OCI-LY1 (cell line): ENCODE measurements around the gene IGFBP5.

Source experiments
- H2AFZ ChIP-seq: fragments of 200-600 bp; sonication (generic), shearing (Covaris generic); 2 replicates; pipeline ENCODE4 v1.6.0; 2014; ENCODE audit warnings: antibody characterized with exemption, mild to moderate bottlenecking, low read length
- H3F3A ChIP-seq: fragments of 200-600 bp; sonication (generic), shearing (Covaris generic); 2 replicates; pipeline ENCODE4 v1.6.0; 2014; ENCODE audit warnings: mild to moderate bottlenecking, antibody characterized with exemption, low read length, moderate library complexity; ENCODE audit not compliant: insufficient read depth
- H3K27ac ChIP-seq: fragments of 200-600 bp; sonication (generic); 2 replicates; pipeline ENCODE4 v1.5.1; 2014; ENCODE audit warnings: low read length, mixed run types, mild to moderate bottlenecking, low read depth; ENCODE audit not compliant: poor library complexity, severe bottlenecking
- H3K27me3 ChIP-seq: fragments of 200-600 bp; sonication (generic); 2 replicates; pipeline ENCODE4 v1.6.0; 2014; ENCODE audit warnings: antibody characterized with exemption, mild to moderate bottlenecking, low read length, moderate library complexity; ENCODE audit not compliant: insufficient read depth
- H3K36me3 ChIP-seq: fragments of 200-600 bp; sonication (generic); 2 replicates; pipeline ENCODE4 v1.6.1; 2014; ENCODE audit warnings: mild to moderate bottlenecking, antibody characterized with exemption, low read length, moderate library complexity, mixed read lengths; ENCODE audit not compliant: insufficient read depth
- H3K4me1 ChIP-seq: fragments of 200-600 bp; sonication (generic); 2 replicates; pipeline ENCODE4 v1.5.1; 2014; ENCODE audit warnings: mild to moderate bottlenecking, low read length, moderate library complexity; ENCODE audit not compliant: insufficient read depth, severe bottlenecking
- H3K4me2 ChIP-seq: fragments of 200-600 bp; sonication (generic), shearing (Covaris generic); 2 replicates; pipeline ENCODE4 v1.6.1; 2014; ENCODE audit warnings: low read length
- H3K4me3 ChIP-seq: fragments of 200-600 bp; sonication (generic); 2 replicates; pipeline ENCODE4 v1.5.1; 2014; ENCODE audit warnings: low read length, low read depth, mild to moderate bottlenecking, mixed read lengths; ENCODE audit not compliant: poor library complexity, severe bottlenecking
- H3K79me2 ChIP-seq: fragments of 200-600 bp; shearing (Covaris generic); 2 replicates; pipeline ENCODE4 v1.6.1; 2016; ENCODE audit warnings: mixed run types, low read length, mixed read lengths; ENCODE audit not compliant: insufficient read depth
- H3K9ac ChIP-seq: fragments of 200-600 bp; sonication (generic), shearing (Covaris generic); 2 replicates; pipeline ENCODE4 v1.6.1; 2014; ENCODE audit warnings: mild to moderate bottlenecking, low read length, mixed read lengths
- H3K9me2 ChIP-seq: fragments of 200-600 bp; sonication (generic), shearing (Covaris generic); 2 replicates; pipeline ENCODE4 v1.6.1; 2014; ENCODE audit warnings: low read depth, mild to moderate bottlenecking, low read length, mixed read lengths
- H3K9me3 ChIP-seq: fragments of 200-600 bp; shearing (Covaris generic); 2 replicates; pipeline ENCODE4 v1.6.1; 2014; ENCODE audit warnings: low read length, mixed read lengths
- H4K20me1 ChIP-seq: fragments of 200-600 bp; sonication (generic), shearing (Covaris generic); 2 replicates; pipeline ENCODE4 v1.6.0; 2016; ENCODE audit warnings: mild to moderate bottlenecking, low read length; ENCODE audit not compliant: insufficient read depth
- CTCF ChIP-seq: fragments of 200-600 bp; sonication (generic), shearing (Covaris generic); IDR thresholded peaks from 2 replicates; pipeline ENCODE4 v1.5.1; 2017; ENCODE audit warnings: mild to moderate bottlenecking, antibody characterized with exemption, low read length, moderate library complexity, mixed read lengths
- EZH2 ChIP-seq: fragments of 200-600 bp; sonication (generic), shearing (Covaris generic); IDR thresholded peaks from 2 replicates; pipeline ENCODE4 v1.8.0; 2017; ENCODE audit warnings: borderline replicate concordance, mixed run types, mild to moderate bottlenecking, antibody characterized with exemption, low read length, moderate library complexity, mixed read lengths

Gene IGFBP5

GRCh38 chr2:216713691-216714336 lies 18.5 kb upstream of the IGFBP5 start:
- Histone ChIP-seq H3K9me3 (0 out of 2 replicates have a peak, but pooled peaks cover 3% of the 10 kb centered on the region), H3K27me3 (0 out of 2 replicates have a peak, but pooled peaks cover 3% of the 10 kb centered on the region), H3K9me2 (no peaks in the 10 kb centered on the region), H3K9ac (no peak overlapping the region), H3K4me1 (no peaks in the 10 kb centered on the region), H3K36me3 (no peaks in the 10 kb centered on the region), H2AFZ (no peak overlapping the region), H3F3A (no peaks in the 10 kb centered on the region), H3K79me2 (no peaks in the 10 kb centered on the region), H3K27ac (no peak overlapping the region), H3K4me2 (no peak overlapping the region), H3K4me3 (no peak overlapping the region), H4K20me1 (no peaks in the 10 kb centered on the region)
- TF ChIP-seq EZH2 = no peak

GRCh38 chr2:216711348-216711747 lies 16.0 kb upstream of the IGFBP5 start:
- H3K27me3 ChIP-seq = 0 out of 2 replicates have a peak, but pooled peaks cover 3% of the 10 kb centered on the region
- no peak overlapping the region for H3K4me3 ChIP-seq
- H3K36me3 ChIP-seq = no peaks in the 10 kb centered on the region
- H3K4me1 ChIP-seq = no peaks in the 10 kb centered on the region
- no peaks in the 10 kb centered on the region for H3F3A ChIP-seq
- no peak overlapping the region for H3K4me2 ChIP-seq
- no peaks in the 10 kb centered on the region for H3K9me2 ChIP-seq
- H3K79me2 ChIP-seq = no peaks in the 10 kb centered on the region
- 0 out of 2 replicates have a peak, but pooled peaks cover 3% of the 10 kb centered on the region for H3K9me3 ChIP-seq
- H4K20me1 ChIP-seq = no peaks in the 10 kb centered on the region
- TF ChIP-seq CTCF (no peak), EZH2 (no peak)
- H3K27ac ChIP-seq = no peak overlapping the region
- no peak overlapping the region for H3K9ac ChIP-seq
- no peak overlapping the region for H2AFZ ChIP-seq

GRCh38 chr2:216710551-216711301 lies 15.4 kb upstream of the IGFBP5 start:
- Histone ChIP-seq H3K9me2 (no peaks in the 10 kb centered on the region), H3K4me2 (no peak overlapping the region), H3K27ac (no peak overlapping the region), H3K4me1 (no peaks in the 10 kb centered on the region), H3K9me3 (0 out of 2 replicates have a peak, but pooled peaks cover 3% of the 10 kb centered on the region), H3K27me3 (0 out of 2 replicates have a peak, but pooled peaks cover 3% of the 10 kb centered on the region), H2AFZ (no peak overlapping the region), H3K9ac (no peak overlapping the region), H4K20me1 (no peaks in the 10 kb centered on the region), H3K36me3 (no peaks in the 10 kb centered on the region), H3K4me3 (no peak overlapping the region), H3F3A (no peaks in the 10 kb centered on the region), H3K79me2 (no peaks in the 10 kb centered on the region)
- TF ChIP-seq CTCF (no peak), EZH2 (no peak)
